ENCODE data around the gene LMNTD2.

LMNTD2 gene

DNA sequence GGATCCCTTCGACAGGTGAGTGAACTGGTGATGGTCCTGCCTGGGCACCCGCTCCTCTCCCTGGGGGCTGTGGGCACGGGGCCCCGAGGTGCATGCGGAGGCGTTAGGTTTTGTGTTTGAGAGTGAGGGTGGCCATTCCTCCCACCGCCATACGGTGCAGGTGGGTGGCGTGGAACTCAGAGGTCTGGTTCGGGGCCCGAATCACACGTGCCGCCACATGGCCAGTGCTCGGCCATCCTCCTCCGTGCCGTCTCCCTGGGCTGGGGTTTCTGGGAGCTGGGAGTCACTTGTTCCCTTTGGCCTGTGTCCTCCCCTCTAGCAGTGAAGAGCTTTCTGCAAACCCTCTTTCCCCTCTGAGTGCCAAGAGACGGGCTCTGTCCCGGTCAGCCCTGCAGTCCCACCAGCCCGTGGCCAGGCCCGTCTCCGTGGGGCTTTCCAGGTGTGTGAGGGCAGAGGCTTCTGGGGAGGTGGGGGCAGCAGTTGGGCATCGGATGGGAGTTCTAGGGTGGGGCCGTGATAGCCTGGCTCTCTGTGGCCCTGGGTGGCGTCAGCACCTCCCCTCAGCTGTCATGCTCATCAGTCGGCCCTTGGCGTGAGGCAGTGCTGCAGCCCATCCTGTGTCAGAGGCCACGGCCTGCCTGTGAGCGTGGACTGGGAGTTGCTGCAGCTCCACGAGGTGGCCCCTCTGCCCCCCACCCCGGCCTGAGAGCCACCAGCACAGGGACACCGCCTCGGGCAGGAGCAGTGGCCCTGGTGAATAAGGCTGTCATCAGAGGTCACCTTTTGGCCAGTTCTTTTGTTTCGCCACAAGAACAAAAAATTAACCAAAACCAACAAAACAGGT is 45.0 kb upstream of the LMNTD2 start:
- H3K4me3 ChIP-seq (ENCODE audit: low read depth, low read length): no peak overlapping the region
- TF ChIP-seq, protein P1, sequence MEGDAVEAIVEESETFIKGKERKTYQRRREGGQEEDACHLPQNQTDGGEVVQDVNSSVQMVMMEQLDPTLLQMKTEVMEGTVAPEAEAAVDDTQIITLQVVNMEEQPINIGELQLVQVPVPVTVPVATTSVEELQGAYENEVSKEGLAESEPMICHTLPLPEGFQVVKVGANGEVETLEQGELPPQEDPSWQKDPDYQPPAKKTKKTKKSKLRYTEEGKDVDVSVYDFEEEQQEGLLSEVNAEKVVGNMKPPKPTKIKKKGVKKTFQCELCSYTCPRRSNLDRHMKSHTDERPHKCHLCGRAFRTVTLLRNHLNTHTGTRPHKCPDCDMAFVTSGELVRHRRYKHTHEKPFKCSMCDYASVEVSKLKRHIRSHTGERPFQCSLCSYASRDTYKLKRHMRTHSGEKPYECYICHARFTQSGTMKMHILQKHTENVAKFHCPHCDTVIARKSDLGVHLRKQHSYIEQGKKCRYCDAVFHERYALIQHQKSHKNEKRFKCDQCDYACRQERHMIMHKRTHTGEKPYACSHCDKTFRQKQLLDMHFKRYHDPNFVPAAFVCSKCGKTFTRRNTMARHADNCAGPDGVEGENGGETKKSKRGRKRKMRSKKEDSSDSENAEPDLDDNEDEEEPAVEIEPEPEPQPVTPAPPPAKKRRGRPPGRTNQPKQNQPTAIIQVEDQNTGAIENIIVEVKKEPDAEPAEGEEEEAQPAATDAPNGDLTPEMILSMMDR (IDR thresholded peaks at IDR 0.05; ENCODE audit: low read depth, low read length): no peak

DNA sequence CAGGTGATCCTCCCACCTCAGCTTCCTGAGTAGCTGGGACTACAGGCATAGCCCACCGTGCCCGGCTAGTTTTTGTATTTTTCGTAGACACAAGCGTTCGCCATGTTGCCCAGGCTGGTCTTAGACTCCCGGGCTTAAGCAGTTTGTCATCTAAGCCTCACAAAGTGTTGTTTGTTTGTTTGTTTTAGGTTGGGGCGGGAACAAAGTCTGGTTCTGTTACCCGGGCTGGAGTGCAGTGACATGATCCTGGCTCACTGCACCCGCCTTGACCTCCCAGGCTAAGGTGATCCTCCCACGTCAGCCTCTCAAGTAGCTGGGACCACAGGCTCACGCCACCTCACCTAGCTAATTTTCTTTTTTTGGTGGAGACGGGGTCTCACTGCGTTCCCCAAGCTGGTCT is 42.6 kb upstream of the LMNTD2 start:
- no peak overlapping the region for H3K4me3 ChIP-seq (ENCODE audit: low read depth, low read length)
- TF ChIP-seq, protein P1 (IDR thresholded peaks at IDR 0.05; ENCODE audit: low read depth, low read length): no peak

DNA sequence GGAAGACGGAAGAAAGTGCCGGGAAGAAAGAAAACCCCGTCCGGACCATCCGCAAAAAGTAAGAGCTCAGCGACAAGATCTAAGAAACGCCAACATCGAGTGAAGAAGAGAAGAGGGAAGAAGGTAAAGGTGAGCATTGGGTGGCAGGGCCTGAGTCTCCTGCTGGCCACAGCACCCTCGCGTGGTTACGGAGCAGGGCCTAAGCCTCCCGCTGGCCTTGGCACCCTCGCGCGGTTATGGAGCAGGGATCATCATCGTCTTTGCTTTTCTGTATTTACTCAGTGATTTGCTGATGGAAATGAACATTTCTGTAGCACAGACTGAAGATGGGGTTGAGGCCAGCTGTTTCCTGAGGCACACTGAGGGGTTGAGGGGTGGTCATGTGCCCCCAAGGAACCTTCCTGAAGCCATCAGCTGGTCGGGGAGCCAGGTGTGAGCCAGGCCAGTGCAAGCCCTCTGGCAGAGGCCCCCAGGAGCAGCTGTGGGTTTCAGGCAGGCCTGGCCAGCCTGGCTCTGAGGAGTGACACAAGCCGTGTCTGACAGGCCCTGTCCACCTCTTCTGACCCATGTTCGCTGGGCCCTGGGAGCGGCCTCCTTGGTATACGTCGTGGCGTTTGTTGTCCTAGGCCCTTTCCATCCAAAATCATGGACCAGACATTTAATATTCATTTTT is 41.2 kb upstream of the LMNTD2 start:
- H3K4me3 ChIP-seq (ENCODE audit: low read depth, low read length): no peak overlapping the region
- TF ChIP-seq, protein P1 (IDR thresholded peaks at IDR 0.05; ENCODE audit: low read depth, low read length): no peak

DNA sequence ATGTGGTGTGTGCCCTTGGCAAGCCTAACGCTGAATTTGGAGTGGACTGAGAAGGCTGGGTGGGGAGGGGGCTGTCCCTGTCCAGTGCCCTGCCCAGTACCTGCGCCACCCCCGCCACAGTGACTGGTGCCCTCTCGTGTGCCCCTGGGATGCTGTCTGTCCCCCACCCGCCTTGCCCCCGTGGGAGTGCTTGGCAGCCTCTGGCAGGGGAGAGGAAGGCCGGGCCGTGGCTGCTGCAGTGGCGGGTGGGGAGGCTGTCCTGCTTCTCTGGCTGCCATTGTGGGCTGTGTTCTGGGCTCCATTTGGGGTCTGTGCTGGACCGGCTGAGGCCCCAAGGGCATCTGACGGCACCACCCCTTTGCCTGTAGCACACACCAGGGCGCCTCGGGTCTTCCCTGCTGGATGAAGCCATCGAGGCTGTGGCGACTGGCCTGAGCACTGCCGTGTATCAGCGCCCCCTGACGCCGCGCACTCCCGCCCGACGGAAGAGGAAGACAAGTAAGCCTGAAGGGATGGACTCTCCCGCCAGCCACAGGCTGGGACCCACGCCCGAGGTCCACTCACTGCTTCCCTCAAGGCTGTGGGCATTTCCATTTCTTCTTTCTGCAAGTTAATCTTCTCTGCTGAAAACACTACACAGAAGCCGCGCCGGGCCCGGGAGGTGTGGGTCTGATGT is 37.6 kb upstream of the LMNTD2 start:
- TF ChIP-seq, protein P1 (IDR thresholded peaks at IDR 0.05; ENCODE audit: low read depth, low read length): no peak

DNA sequence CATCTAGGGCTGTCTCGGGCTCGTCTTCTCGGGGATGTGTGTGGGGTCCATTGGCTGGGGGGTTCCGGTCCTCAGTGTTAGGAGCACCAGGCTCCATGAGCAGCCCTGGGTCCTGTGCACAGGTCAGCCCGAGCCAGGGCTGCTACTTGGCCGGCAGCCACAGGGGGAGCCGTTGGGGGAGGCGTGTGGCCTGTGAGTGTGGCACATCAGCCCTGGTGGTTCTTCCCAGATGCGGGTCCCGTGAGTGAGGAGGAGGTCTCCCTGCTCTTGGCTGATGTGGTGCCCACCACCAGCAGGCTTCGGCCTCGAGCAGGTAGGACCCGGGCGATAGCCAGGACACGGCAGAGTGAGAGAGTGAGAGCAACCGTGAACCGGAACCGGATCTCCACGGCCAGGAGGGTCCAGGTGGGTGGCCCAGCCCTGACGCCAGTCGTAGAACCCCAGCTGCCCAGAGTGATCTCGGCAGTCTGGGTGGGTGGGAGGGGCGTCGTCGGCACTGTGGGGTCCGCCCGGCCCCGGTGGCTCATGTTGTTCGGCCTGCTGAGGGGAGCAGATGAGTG is 36.7 kb upstream of the LMNTD2 start:
- H3K4me3 ChIP-seq (ENCODE audit: low read depth, low read length): no peak overlapping the region
- TF ChIP-seq, protein P1 (IDR thresholded peaks at IDR 0.05; ENCODE audit: low read depth, low read length): no peak

More for the DNA sequence above, 37.6 kb upstream of the LMNTD2 start:
- no peak overlapping the region for H3K4me3 ChIP-seq (ENCODE audit: low read depth, low read length)

DNA sequence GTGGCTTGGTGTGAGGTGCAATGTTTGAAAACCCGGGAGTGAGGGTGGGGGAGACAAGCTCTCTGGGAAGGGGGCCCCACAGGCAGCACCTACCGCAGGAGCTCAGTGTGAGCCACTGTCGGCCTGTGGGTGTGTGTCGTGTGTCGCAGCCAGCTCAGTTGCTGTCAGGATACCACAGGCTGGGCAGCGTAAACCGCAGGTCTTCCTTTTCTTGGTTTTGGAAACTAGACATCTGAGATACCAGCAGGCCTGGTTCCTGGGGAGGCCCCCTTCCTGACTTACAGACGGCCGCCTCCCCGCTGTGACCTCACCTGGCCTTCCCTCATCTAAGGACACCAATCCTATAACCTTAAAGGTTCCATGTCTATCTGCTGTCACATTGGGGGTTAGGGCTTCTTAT is 35.8 kb upstream of the LMNTD2 start:
- TF ChIP-seq, protein P1 (IDR thresholded peaks at IDR 0.05; ENCODE audit: low read depth, low read length): no peak
- H3K4me3 ChIP-seq (ENCODE audit: low read depth, low read length): no peak overlapping the region

Measured in WI38 (cell line).